Upper lobe of right lung (tissue), 1 donor: ENCODE data around the gene NOTCH1. TPM values are rescaled to one million over a fixed set of nuclear protein-coding genes. Genes with fewer than 3 reads are reported as not detected.

Source experiments
- ATAC-seq: fragments of 200-7000 bp; cut with Tn5 transposase; one replicate; pipeline ENCODE4 v1.9.1; 2020; ENCODE audit warnings: mild to moderate bottlenecking, moderate library complexity
- DNase-seq: peaks from one replicate; pipeline ENCODE4 v3.0.0-alpha.2; 2020
- H3K27ac ChIP-seq: fragments of 200-600 bp; one replicate; pipeline ENCODE4 v1.8.0; 2022
- H3K27me3 ChIP-seq: fragments of 200-600 bp; one replicate; pipeline ENCODE4 v1.8.0; 2022; ENCODE audit warnings: mild to moderate bottlenecking
- H3K36me3 ChIP-seq: fragments of 200-600 bp; one replicate; pipeline ENCODE4 v1.8.0; 2022
- H3K4me1 ChIP-seq: fragments of 200-600 bp; one replicate; pipeline ENCODE4 v1.8.0; 2022
- H3K4me3 ChIP-seq: fragments of 200-600 bp; one replicate; pipeline ENCODE4 v1.8.0; 2022; ENCODE audit warnings: mild to moderate bottlenecking
- H3K9me3 ChIP-seq: fragments of 200-600 bp; one replicate; pipeline ENCODE4 v1.8.0; 2022
- intact Hi-C: fragments of 100-400 bp; cut with DNase I; formaldehyde crosslinking; loops from one replicate; pipeline ENCODE4 v1.11.0; 2022
- total RNA-seq: library from RNA; stranded (reverse); fragmentation: NEBNext Ultra II Directional; extraction: Animal tissue kit (Norgen Biotek cat#: 25700); gene quantifications from one replicate; pipeline ENCODE4 v1.2.1, GENCODE V29; 2021
- TF ChIP-seq, protein P1 (sequence below): fragments of 200-600 bp; IDR thresholded peaks from one replicate; pipeline ENCODE4 v1.8.0; 2022; ENCODE audit warnings: antibody characterized with exemption
- donor health status: DM: no; HTN: yes; CAD: no; lungs with severe emphysema.

The NOTCH1 gene
- total RNA-seq, 1 donor from 2014 or later = 114 TPM

DNA sequence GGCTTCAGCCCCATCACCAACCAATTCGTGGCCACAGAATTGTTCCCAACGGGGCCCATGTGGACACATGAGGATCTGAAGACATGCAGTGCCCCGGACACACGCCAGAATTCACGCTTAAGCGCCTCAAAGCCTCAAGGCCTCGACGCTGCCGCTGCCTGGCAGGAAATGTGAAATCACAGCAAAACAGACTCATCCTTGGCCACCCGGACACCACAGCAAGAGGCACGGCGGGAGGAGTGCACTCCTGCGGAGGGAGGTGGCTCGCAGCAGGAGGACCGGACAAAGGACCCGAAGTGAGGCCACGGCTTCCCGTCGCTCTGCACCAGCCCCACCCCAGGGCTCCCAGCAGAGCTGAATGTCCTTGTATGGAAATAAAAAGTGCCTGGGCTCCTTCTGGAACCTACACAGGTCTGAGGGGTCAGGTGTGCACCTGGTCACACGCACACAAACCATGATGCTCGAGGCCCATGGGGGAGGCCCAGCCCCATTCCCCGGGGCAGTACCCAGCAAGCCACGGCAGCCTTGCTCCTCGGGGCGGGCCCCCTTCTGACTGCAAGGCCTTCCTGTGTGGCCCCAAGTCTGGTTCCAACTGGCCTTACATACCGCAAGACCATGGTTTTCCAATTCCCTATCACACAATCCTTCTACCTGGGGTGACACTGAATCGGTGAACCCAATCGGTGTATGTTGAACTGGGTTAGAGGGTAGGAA lies 73.1 kb downstream of the NOTCH1 start:
- Histone ChIP-seq H3K36me3 (peaks cover 100% of the 10 kb centered on the region), H3K9me3 (no peaks in the 10 kb centered on the region), H3K27ac (no peak overlapping the region), H3K4me3 (no peak overlapping the region), H3K27me3 (no peaks in the 10 kb centered on the region), H3K4me1 (no peaks in the 10 kb centered on the region)
- DNase-seq (no peak), ATAC-seq (no peak)
- TF ChIP-seq, protein P1, sequence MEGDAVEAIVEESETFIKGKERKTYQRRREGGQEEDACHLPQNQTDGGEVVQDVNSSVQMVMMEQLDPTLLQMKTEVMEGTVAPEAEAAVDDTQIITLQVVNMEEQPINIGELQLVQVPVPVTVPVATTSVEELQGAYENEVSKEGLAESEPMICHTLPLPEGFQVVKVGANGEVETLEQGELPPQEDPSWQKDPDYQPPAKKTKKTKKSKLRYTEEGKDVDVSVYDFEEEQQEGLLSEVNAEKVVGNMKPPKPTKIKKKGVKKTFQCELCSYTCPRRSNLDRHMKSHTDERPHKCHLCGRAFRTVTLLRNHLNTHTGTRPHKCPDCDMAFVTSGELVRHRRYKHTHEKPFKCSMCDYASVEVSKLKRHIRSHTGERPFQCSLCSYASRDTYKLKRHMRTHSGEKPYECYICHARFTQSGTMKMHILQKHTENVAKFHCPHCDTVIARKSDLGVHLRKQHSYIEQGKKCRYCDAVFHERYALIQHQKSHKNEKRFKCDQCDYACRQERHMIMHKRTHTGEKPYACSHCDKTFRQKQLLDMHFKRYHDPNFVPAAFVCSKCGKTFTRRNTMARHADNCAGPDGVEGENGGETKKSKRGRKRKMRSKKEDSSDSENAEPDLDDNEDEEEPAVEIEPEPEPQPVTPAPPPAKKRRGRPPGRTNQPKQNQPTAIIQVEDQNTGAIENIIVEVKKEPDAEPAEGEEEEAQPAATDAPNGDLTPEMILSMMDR = no peak
- intact Hi-C loops = no loop called here

DNA sequence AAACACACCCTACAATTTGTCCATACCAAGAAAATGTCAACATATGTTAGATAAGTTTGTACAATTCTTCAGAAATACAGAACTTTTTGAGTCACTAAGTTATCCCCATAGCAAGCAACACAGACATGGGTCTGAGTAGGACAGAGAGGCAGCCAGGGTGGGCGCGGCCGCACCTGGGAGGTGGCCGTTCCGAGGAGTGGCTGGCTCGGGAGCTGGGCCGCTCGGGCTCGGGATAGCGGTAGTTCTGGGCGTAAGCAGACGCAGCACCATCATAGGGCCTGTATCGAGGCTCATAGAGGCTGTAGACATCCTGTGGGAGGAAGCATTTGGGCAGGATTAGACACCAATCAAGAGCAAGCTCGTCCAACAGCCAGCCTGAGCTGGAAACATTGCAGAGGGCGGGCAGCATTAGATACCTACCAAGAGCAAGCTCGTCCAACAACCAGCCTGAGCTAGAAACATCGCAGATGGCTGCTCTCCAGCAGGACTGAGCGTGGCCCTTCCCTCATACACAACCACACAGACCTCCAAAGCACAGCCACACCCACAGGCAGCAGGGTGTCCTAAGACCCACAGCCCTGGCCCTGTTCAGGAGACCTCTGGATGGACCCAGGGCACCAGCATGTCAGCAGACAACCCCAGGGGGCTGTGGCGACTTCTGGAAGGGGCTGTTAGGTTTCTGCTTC lies 73.9 kb downstream of the NOTCH1 start:
- TF ChIP-seq, protein P1 = no peak
- DNase-seq = no peak

DNA sequence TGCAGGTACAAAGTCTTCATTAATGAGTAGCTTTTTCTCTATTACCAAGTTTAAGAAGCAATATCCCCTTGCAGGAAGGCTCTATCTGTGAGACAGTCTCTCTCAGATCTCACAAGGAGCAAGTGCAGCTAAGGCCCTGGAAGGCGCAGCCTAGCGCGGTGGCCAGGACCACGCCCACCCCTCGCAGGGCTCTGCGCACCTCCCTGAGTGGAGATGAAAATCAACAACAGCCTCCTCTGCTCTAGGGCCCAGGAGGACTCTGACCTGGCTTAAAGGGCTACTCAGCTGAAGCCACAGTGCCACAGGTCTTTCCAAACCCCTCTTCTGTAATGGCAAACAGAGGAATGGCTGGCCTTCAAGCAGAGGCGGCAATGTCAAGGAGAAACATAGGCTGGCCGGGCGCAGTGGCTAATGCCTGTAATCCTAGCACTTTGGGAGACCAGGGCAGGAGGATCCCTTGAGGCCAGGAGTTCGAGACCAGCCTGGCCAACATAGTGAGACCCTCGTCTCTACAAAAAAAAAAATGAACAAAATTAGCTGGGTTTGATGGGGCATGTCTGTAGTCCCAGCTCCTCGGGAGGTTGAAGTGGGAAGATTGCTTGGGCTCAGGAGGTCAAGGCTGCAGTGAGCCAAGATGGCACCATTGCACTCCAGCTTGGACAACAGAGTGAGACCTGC lies 74.9 kb downstream of the NOTCH1 start:
- peaks cover 100% of the 10 kb centered on the region for H3K36me3 ChIP-seq
- no peaks in the 10 kb centered on the region for H3K27me3 ChIP-seq
- H3K4me1 ChIP-seq = no peaks in the 10 kb centered on the region
- H3K9me3 ChIP-seq = no peaks in the 10 kb centered on the region
- DNase-seq = no peak
- no peak for ATAC-seq
- TF ChIP-seq, protein P1 = no peak
- intact Hi-C loops = no loop called here
- H3K27ac ChIP-seq = no peak overlapping the region
- no peak overlapping the region for H3K4me3 ChIP-seq

More for the DNA sequence above, 73.9 kb downstream of the NOTCH1 start:
- Histone ChIP-seq H3K27ac (no peak overlapping the region), H3K4me3 (no peak overlapping the region), H3K36me3 (peaks cover 100% of the 10 kb centered on the region), H3K9me3 (no peaks in the 10 kb centered on the region), H3K27me3 (no peaks in the 10 kb centered on the region), H3K4me1 (no peaks in the 10 kb centered on the region)
- ATAC-seq = no peak
- intact Hi-C loops = no loop called here

DNA sequence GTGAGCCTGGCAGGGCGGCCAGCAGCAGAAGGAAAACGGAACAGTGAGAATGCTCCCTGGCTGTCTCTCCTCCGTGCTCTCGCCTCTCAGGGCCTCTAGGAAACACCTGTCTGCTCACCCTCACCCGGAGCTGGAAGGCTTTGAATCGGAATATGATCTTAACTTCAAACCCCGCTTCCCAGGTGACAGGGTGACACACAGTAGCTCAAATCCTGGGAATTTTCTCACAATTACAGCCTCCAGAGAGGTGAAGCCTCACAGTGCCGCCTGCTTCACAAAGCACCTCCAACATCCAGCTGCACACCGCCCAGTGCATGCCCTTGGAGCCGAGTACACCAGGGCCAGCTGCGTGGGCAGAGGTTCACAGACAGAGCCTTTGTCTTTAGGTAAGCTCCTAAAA lies 75.5 kb downstream of the NOTCH1 start:
- no peak for ATAC-seq
- H3K36me3 ChIP-seq = peaks cover 100% of the 10 kb centered on the region
- no peak overlapping the region for H3K4me3 ChIP-seq
- no peaks in the 10 kb centered on the region for H3K27me3 ChIP-seq
- intact Hi-C loops = no loop called here
- no peak for DNase-seq
- no peaks in the 10 kb centered on the region for H3K4me1 ChIP-seq
- TF ChIP-seq, protein P1 = no peak
- no peak overlapping the region for H3K27ac ChIP-seq
- H3K9me3 ChIP-seq = no peaks in the 10 kb centered on the region

DNA sequence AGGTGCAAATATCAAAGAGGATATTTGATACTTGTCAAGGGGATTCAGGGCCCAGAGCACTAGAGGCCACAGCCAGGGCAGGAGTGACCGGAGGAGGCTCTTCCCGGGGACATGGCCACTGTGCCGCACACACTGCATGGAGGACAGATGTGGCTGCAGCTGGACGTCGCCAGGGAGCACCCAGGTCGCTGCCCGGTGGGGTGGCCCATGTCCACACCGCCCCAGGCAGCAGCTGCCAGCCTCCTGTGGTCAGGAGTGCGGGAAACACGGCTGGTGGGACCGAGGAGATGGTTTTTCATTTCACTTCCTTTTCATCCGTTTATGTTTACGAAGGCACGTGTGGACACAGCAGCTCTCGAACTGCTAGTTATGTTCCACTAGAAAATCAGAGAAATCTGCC lies 78.1 kb downstream of the NOTCH1 start:
- Histone ChIP-seq H3K9me3 (no peaks in the 10 kb centered on the region), H3K4me3 (no peak overlapping the region), H3K36me3 (peaks cover 100% of the 10 kb centered on the region), H3K4me1 (no peaks in the 10 kb centered on the region), H3K27me3 (no peaks in the 10 kb centered on the region), H3K27ac (no peak overlapping the region)
- DNase-seq = no peak
- intact Hi-C loops = no loop called here
- TF ChIP-seq, protein P1 = no peak
- ATAC-seq = no peak
